Smooth muscle cell (in vitro differentiated cells): ENCODE measurements around the gene NOC3L. TPM values are rescaled to one million over a fixed set of nuclear protein-coding genes. Genes with fewer than 3 reads are reported as not detected.
A peak's percentile ranks its signal among the peaks of the same experiment; 100 is the strongest.

Experiments used
- DNase-seq: peaks from one replicate; lab custom pipeline; 2025; ENCODE audit not compliant: unreplicated experiment; lab: John Stamatoyannopoulos, UW
- H2AFZ ChIP-seq: fragments of 200-600 bp; sonication (generic); 2 replicates; pipeline ENCODE4 v1.6.0; 2016; ENCODE audit warnings: antibody characterized with exemption, low read depth, mild to moderate bottlenecking
- H3F3A ChIP-seq: fragments of 200-600 bp; sonication (generic); 2 replicates; pipeline ENCODE4 v1.6.0; 2017; ENCODE audit warnings: antibody characterized with exemption, low read depth
- H3K27ac ChIP-seq: fragments of 200-600 bp; sonication (generic); 2 replicates; pipeline ENCODE4 v1.5.1; 2016; ENCODE audit warnings: low read depth, mild to moderate bottlenecking
- H3K27me3 ChIP-seq: fragments of 200-600 bp; sonication (generic); 2 replicates; pipeline ENCODE4 v1.6.1; 2016; ENCODE audit warnings: low read depth, mild to moderate bottlenecking
- H3K36me3 ChIP-seq: fragments of 200-600 bp; sonication (generic); 2 replicates; pipeline ENCODE4 v1.5.1; 2016; ENCODE audit warnings: low read depth
- H3K4me1 ChIP-seq: fragments of 200-600 bp; sonication (generic); 2 replicates; pipeline ENCODE4 v1.5.1; 2016; ENCODE audit warnings: low read depth
- H3K4me2 ChIP-seq: fragments of 200-600 bp; sonication (generic); 2 replicates; pipeline ENCODE4 v1.6.0; 2016; ENCODE audit warnings: mild to moderate bottlenecking
- H3K4me3 ChIP-seq: fragments of 200-600 bp; sonication (generic); 2 replicates; pipeline ENCODE4 v1.5.1; 2016; ENCODE audit warnings: mild to moderate bottlenecking
- H3K79me2 ChIP-seq: fragments of 200-600 bp; sonication (generic); 2 replicates; pipeline ENCODE4 v1.6.0; 2016; ENCODE audit warnings: low read depth, mild to moderate bottlenecking
- H3K9ac ChIP-seq: fragments of 200-600 bp; sonication (generic); 2 replicates; pipeline ENCODE4 v1.6.0; 2016; ENCODE audit warnings: low read depth
- H3K9me3 ChIP-seq: fragments of 200-600 bp; sonication (generic); replicated peaks from 2 replicates; pipeline ENCODE4 v1.5.1; 2016; ENCODE audit warnings: low read depth
- H4K20me1 ChIP-seq: fragments of 200-600 bp; sonication (generic); 2 replicates; pipeline ENCODE4 v1.6.0; 2016; ENCODE audit warnings: low read depth
- CTCF ChIP-seq: fragments of 200-600 bp; sonication (generic); IDR thresholded peaks from 2 replicates; pipeline ENCODE4 v1.5.1; 2017; ENCODE audit warnings: borderline replicate concordance, mild to moderate bottlenecking, antibody characterized with exemption; ENCODE audit not compliant: insufficient read depth, poor library complexity, severe bottlenecking
- whole genome bisulfite sequencing: methylation state at CpG from one replicate; pipeline ENCODE4 v1.1.7; 2016; ENCODE audit warnings: low lambda C conversion rate; 5-methylcytosine and 5-hydroxymethylcytosine counted together
- polyA plus RNA-seq: library from polyadenylated mRNA; unstranded; fragments of >200 nt; fragmentation: Nextera tagmentation; extraction: Ambion mirVana; gene quantifications from 2 replicates; pipeline ENCODE4 v1.2.1, GENCODE V29; 2016
- total RNA-seq: library from RNA; depleted of rRNA; stranded (reverse); fragments of >200 nt; gene quantifications from 2 replicates; pipeline ENCODE4 v1.2.3, GENCODE V29; 2014

The NOC3L gene
- total and polyA plus RNA-seq, 2 experiments from 2014 or later: 8.8 to 27.3 TPM

- H3K4me2 ChIP-seq: no peak overlapping the region
- H3K36me3 ChIP-seq: peaks cover 8% of the 10 kb centered on the region
- no peaks in the 10 kb centered on the region for H3K79me2 ChIP-seq
- WGBS: 100% methylated on average over 1 of the region's 1 CpG
- H4K20me1 ChIP-seq: no peaks in the 10 kb centered on the region
- no peak overlapping the region for H3K9ac ChIP-seq
- H3K4me1 ChIP-seq: no peaks in the 10 kb centered on the region
- no peak overlapping the region for H3K4me3 ChIP-seq
- no peaks in the 10 kb centered on the region for H3K27me3 ChIP-seq
- TF ChIP-seq CTCF: no peak
- H3K27ac ChIP-seq: no peak overlapping the region
- no peak for DNase-seq
- H2AFZ ChIP-seq: no peak overlapping the region
- no peaks in the 10 kb centered on the region for H3F3A ChIP-seq
- H3K9me3 ChIP-seq: no peaks in the 10 kb centered on the region
Observed at GRCh38 chr10:94327649-94328048, 35.1 kb downstream of the NOC3L start.

GRCh38 chr10:94324609-94325233, 38.0 kb downstream of the NOC3L start:
- no peak overlapping the region for H2AFZ ChIP-seq
- H3K79me2 ChIP-seq: no peaks in the 10 kb centered on the region
- no peak overlapping the region for H3K4me3 ChIP-seq
- no peaks in the 10 kb centered on the region for H3K9me3 ChIP-seq
- H3K4me1 ChIP-seq: no peaks in the 10 kb centered on the region
- H3K27me3 ChIP-seq: no peaks in the 10 kb centered on the region
- TF ChIP-seq CTCF: no peak
- no peak overlapping the region for H3K4me2 ChIP-seq
- DNase-seq: no peak
- no peak overlapping the region for H3K27ac ChIP-seq
- peaks cover 4% of the 10 kb centered on the region for H3K36me3 ChIP-seq
- no peaks in the 10 kb centered on the region for H4K20me1 ChIP-seq
- no peak overlapping the region for H3K9ac ChIP-seq
- H3F3A ChIP-seq: no peaks in the 10 kb centered on the region
- 95% methylated on average over 7 of the region's 7 CpGs for WGBS

- no peaks in the 10 kb centered on the region for H3F3A ChIP-seq
- peaks cover 5% of the 10 kb centered on the region for H3K4me1 ChIP-seq
- TF ChIP-seq CTCF: peak; percentile 90
- no peak overlapping the region for H3K9ac ChIP-seq
- no peak overlapping the region for H3K27ac ChIP-seq
- H2AFZ ChIP-seq: no peak overlapping the region
- H3K4me3 ChIP-seq: no peak overlapping the region
- no peaks in the 10 kb centered on the region for H4K20me1 ChIP-seq
- H3K36me3 ChIP-seq: no peaks in the 10 kb centered on the region
- H3K79me2 ChIP-seq: no peaks in the 10 kb centered on the region
- WGBS: 30% methylated on average over 2 of the region's 2 CpGs
- no peaks in the 10 kb centered on the region for H3K27me3 ChIP-seq
- no peaks in the 10 kb centered on the region for H3K9me3 ChIP-seq
- no peak overlapping the region for H3K4me2 ChIP-seq
- peak; percentile 6 for DNase-seq
Observed at GRCh38 chr10:94320285-94320914, 42.3 kb downstream of the NOC3L start.

- Histone ChIP-seq H2AFZ (no peak overlapping the region), H3K79me2 (no peaks in the 10 kb centered on the region), H3K36me3 (no peaks in the 10 kb centered on the region), H4K20me1 (no peaks in the 10 kb centered on the region), H3K4me1 (peaks cover 5% of the 10 kb centered on the region), H3K9ac (no peak overlapping the region), H3K27ac (peak overlapping the region; percentile 65), H3K27me3 (no peaks in the 10 kb centered on the region), H3K4me2 (peak overlapping the region; percentile 23), H3F3A (no peaks in the 10 kb centered on the region), H3K4me3 (no peak overlapping the region), H3K9me3 (no peaks in the 10 kb centered on the region)
- WGBS: 21% methylated on average over 1 of the region's 1 CpG
- no peak for TF ChIP-seq CTCF
- no peak for DNase-seq
Observed at GRCh38 chr10:94316560-94316959, 46.2 kb downstream of the NOC3L start.
